ENCODE data around the gene SF3B6. TPM values are rescaled to one million over a fixed set of nuclear protein-coding genes. Genes with fewer than 3 reads are reported as not detected.

Gene SF3B6
- total and polyA plus RNA-seq, 9 of the 15 experiments (the other 6 are each of a cell fraction or from before 2014, with no cell fraction given), result 146 to 591 (median 295) TPM

- TF ChIP-seq HES1 (IDR thresholded peaks at IDR 0.05; ENCODE audit: low read depth) (no peak), PTTG1 (tag; IDR thresholded peaks at IDR 0.05; ENCODE audit: low read depth) (no peak), LEF1 (IDR thresholded peaks at IDR 0.05) (no peak), SPI1 (IDR thresholded peaks at IDR 0.05; ENCODE audit: borderline replicate concordance, low read depth, low read length) (peak; percentile 54; the same call in 1 of the 2 replicates), CBX8 (IDR thresholded peaks at IDR 0.05; ENCODE audit: borderline replicate concordance, extremely low read depth, low read depth, low read length, poor library complexity, severe bottlenecking) (no peak), HDGF (IDR thresholded peaks at IDR 0.05) (no peak), ZNF143 (CRISPR knock-in tag; IDR thresholded peaks at IDR 0.05) (0 out of 2 replicates have a peak, but pooled peaks have one; percentile 9), ZNF436 (CRISPR knock-in tag; IDR thresholded peaks at IDR 0.05) (no peak), ZNF407 (IDR thresholded peaks at IDR 0.05; ENCODE audit: low read depth) (no peak), ZNF512 (tag; IDR thresholded peaks at IDR 0.05) (no peak), JUNB (CRISPR knock-in tag; conservative IDR thresholded peaks at IDR 0.05) (no peak), POLR2AphosphoS2 (IDR thresholded peaks at IDR 0.05; ENCODE audit: low read length) (no peak), ZBTB12 (CRISPR knock-in tag; IDR thresholded peaks at IDR 0.05) (no peak), TCF7L2 (IDR thresholded peaks at IDR 0.05; ENCODE audit: low read depth, low read length) (no peak)
Observed at GRCh38 chr2:24123195-24123921, 47.2 kb upstream of the SF3B6 start, which contains the start of the genes FAM228B and PFN4 (continued).

All from K562 (cell line).